A172 (cell line): ENCODE results near the gene COL4A5. TPM values are rescaled to one million over a fixed set of nuclear protein-coding genes. Genes with fewer than 3 reads are reported as not detected.
"Not testable (repeated sequence)": the region's sequence is repeated elsewhere in the genome, so short reads cannot be mapped to it uniquely, and the experiment has no call there.

Source experiments
- DNase-seq: peaks from one replicate; pipeline ENCODE4 v3.0.0-alpha.2; 2015; ENCODE audit warnings: low spot score
- total RNA-seq: library from RNA; depleted of rRNA; stranded (reverse); fragments of >200 nt; shearing (Covaris generic); gene quantifications from 2 replicates; pipeline ENCODE4 v1.2.3, GENCODE V29; 2014

Gene COL4A5
- total RNA-seq, 1 experiment from 2014 or later, result 6.0 TPM

GRCh38 chrX:108453841-108454240, 14.2 kb downstream of the COL4A5 start:
- no peak for DNase-seq

- DNase-seq, result no peak
Measured at GRCh38 chrX:108456971-108457477, 17.4 kb downstream of the COL4A5 start.

DNA sequence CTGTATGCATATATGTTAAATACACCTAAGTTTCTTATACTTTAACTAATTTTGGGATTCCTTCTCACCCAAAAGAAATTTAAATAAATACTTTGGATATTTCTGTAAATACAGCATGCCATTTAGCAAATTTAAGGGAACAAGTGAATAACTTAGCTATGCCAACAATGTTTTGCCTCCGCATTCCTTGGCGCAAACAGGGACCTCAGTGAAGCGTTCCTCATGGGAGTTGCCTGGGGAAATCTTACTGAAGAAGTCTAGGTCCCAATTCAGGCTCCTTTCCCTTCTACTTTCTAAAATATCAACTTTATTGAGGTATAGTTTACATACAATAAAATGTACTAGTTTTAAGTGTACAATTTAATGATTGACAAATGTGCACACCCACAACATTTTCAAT, 25.0 kb downstream of the COL4A5 start:
- DNase-seq, result no peak

DNA sequence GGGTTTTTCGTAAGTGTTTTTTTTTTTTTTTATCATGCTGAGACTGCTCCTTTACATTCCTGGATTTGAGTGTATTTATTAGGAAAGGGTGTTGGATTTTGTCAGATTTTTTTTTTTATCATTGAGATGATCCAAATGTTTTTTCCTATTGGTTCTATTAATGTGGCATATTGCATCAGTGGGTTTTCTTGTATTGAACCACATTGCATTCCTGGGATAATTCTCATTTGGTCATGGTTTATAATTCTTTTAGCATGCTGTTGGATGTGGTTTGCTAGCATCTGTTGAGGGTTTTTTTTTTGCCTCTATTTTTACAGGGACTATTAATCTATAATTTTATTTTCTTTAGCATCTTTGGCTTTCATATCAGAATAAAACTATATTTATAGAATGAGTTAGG, 28.8 kb downstream of the COL4A5 start:
- DNase-seq, result no peak

- no peak for DNase-seq
Measured at GRCh38 chrX:108473979-108474378, 34.3 kb downstream of the COL4A5 start.

GRCh38 chrX:108481528-108481927, 41.9 kb downstream of the COL4A5 start:
- not testable (repeated sequence) for DNase-seq

DNA sequence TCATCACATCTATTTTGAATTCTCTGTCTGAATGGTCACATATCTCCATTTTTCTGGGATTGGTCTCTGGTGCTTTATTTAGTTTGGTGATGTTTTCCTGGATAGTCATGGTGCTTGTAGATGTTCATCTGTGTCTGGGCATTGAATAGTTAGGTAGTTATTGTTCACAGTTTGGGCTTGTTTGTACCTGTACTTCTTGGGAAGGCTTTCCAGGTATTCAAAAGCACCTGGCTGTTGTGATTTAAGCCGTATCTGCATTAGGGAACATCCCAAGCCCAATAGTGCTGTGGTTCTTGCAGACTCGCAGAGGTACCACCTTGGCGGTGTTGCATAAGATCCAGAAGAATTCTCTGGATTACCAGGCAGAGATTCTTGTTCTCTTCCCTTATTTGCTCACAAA, 44.6 kb downstream of the COL4A5 start:
- no peak for DNase-seq

GRCh38 chrX:108485960-108486359, 46.3 kb downstream of the COL4A5 start:
- no peak for DNase-seq

GRCh38 chrX:108494406-108495090, 54.9 kb downstream of the COL4A5 start:
- no peak for DNase-seq

DNA sequence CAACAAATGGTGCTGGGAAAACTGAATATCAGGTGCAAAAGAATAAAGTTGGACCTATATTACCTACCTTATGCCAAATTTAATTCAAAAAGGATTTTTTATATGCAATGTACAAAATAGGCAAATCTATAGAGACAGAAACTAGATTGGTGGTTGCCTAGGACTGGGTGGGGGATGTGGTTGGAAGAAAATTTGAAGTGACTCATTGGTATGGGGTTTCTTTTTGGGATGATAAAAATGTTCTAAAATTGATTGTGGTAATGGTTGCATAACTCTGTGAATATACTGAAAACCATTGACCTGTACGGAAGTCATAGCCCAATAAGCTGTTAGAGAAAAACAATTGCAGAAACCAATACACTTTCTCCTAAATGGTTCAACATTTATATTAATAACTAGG, 72.1 kb downstream of the COL4A5 start:
- no peak for DNase-seq

GRCh38 chrX:108516184-108516583, 76.5 kb downstream of the COL4A5 start:
- no peak for DNase-seq

DNA sequence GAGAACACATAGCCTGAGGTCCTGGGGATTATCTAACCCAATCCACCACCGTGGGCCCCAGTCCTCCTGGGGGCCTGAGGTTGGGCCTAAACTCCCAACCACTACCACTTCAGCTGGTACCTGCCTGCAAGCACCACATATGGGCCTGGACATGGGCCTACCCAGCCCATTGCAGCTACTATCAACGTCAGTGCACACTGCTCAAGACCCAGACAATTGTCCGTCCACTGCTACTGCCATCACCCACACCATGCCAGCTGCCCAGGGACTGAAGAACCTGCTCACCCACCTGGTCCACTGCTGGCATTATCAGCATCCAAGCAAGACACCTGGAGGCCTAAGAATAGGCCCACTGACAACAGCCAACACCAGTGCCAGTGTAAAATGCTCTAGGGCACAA, 88.1 kb downstream of the COL4A5 start:
- DNase-seq, result no peak

DNA sequence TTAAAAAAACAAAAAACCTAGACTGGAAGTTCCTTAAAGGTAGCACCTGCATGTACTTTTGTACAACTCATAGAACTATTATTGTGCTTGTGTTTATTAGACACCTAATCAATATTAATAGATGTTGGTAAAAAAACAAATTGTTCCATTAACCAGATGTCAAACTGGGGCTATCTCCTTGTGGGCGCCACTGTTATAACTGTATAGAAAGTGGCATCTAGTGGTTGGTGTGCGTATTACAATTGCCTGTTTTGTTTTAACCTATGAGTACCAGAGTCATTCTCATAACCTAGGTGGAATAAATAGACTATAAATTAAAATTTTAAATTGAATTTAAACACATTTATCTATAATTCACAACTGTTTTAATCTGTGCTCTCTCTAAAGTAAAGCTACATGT, 97.4 kb downstream of the COL4A5 start:
- peak; percentile 5 for DNase-seq

DNA sequence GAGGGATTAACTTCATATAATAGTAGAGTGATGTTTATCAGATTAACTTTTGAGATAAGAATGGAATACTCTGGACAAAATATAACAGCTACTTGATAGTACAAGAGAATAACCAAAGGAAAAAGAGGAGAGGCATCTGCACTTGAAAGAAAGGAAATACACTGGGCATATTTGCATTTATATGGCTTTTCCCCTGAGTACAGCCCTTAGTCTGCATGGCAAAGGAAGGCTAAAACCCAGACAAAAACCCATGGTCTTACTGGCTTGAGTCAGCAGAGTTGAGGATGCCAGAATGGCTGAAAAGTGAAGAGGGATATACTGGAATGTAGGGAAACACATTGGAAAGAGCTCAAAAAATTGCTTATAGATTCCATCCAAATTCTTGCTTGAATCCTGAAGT, 101.6 kb downstream of the COL4A5 start:
- no peak for DNase-seq

- no peak for DNase-seq
Measured at GRCh38 chrX:108557580-108557979, 117.9 kb downstream of the COL4A5 start.

DNA sequence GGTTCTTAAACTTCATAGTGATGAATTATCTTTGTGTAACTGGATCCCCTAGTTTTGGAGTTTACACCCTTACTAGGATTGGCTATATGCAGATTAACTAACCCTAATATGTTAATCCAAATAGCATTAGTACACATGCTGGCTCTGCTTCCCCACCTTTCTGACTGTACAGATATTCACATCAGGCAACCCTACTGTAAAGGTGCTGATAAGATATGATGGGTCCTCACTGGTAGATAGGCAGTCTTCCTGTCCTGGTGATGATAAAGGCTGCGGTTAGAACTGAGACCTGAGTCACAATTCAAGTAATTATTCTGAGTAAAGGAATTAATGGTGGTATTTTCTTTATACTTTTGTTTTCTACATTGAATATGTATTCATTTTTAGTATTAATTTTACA, 118.6 kb downstream of the COL4A5 start:
- no peak for DNase-seq

- no peak for DNase-seq
Measured at GRCh38 chrX:108573136-108573535, 133.5 kb downstream of the COL4A5 start.

GRCh38 chrX:108582151-108582550, 142.5 kb downstream of the COL4A5 start:
- DNase-seq, result no peak

- no peak for DNase-seq
Measured at GRCh38 chrX:108584617-108585211, 145.1 kb downstream of the COL4A5 start.

DNA sequence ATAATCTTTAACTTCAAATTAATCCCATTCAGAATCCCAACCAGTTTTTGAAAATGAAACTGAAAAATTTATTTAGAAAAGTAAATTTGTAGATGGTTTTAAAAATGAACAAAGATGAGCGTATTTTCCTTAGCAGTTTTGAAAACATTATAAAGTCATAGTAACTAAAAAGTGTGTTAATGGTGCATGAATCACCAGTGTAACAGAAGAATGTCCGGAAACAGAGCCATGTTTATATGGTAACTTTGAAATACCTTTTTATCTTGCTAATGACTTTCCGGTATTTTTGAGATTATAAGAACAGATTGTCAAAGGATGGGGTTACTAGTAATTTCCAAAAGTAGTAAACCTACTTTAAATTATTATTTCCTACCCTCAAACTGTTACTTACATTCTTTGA, 150.9 kb downstream of the COL4A5 start:
- no peak for DNase-seq

DNA sequence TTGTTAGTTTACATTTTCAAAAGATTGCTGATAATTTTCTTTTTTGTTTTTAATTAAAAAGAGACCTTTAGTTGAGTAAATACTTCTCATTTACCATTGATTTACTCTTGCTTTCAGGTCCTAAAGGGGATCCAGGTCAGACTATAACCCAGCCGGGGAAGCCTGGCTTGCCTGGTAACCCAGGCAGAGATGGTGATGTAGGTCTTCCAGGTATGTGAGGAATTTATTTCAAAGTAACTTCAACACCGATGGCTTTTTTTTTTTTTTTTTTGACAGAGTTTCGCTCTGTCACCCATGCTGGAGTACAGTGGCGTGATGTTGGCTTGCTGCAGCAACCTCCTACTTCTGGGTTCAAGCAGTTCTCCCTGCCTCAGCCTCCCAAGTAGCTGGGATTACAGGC, 161.6 kb downstream of the COL4A5 start:
- DNase-seq, result no peak

DNA sequence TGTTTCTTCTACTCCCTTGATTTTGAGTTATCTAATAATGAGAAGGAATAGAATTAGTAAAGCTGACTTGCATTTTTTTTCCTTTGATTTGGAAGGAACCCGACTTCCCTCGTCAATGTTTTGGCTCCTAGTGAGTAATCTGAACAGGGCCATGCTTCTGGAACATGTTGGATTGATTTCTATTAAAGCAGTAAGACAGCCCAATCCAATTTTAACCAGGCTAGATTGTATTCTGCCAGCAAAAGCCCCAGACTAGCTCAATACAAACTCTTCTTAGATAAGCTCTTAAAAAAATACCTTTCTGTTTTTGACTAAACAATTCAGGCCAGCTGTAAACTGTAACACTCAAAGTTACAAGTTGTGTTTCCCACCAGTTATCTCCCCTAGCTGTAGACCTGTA, 170.5 kb downstream of the COL4A5 start:
- no peak for DNase-seq

GRCh38 chrX:108614616-108615015, 175.0 kb downstream of the COL4A5 start:
- no peak for DNase-seq

DNA sequence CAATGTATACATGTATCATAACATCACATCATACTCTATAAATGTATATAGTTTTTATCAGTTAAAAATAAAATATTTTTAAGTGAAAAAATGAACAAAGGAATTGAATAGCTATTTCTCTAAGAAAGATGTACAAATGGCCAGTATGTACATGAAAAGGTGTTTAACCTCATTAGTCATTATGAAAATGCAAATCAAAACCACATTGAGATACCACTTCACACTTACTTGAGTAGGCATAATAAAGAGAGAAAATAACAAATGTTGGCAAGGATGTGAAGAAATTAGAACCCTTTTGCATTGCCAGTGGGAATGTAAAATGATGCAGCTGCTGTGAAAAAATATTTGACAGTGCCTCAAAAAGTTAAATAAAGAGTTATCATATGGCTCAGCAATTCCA, 201.2 kb downstream of the COL4A5 start:
- DNase-seq, result no peak
